HepG2 (cell line): Measurements from ENCODE around the gene PMIS2. TPM values are rescaled to one million over a fixed set of nuclear protein-coding genes. Genes with fewer than 3 reads are reported as not detected.

ENCODE experiments used
- ADNP ChIP-seq: sonication (generic); formaldehyde crosslinking; IDR thresholded peaks from 2 replicates; pipeline ENCODE4 v1.4.0; 2020; ENCODE audit warnings: missing genetic modification reagents
- ATF2 ChIP-seq: sonication (generic); formaldehyde crosslinking; IDR thresholded peaks from 2 replicates; pipeline ENCODE4 v1.4.0; 2020; ENCODE audit warnings: missing genetic modification reagents
- CAMTA2 ChIP-seq: sonication (generic); formaldehyde crosslinking; IDR thresholded peaks from 2 replicates; pipeline ENCODE4 v1.4.0; 2020; ENCODE audit warnings: mild to moderate bottlenecking, missing genetic modification reagents, borderline replicate concordance
- MTF2 ChIP-seq: sonication (generic); formaldehyde crosslinking; IDR thresholded peaks from 2 replicates; pipeline ENCODE4 v1.5.0; 2020; ENCODE audit warnings: missing genetic modification reagents, borderline replicate concordance
- MXD3 ChIP-seq: IDR thresholded peaks from 2 replicates; pipeline ENCODE4 v1.6.1; 2016; ENCODE audit warnings: mild to moderate bottlenecking, missing biosample characterization, missing genetic modification reagents
- NCOA1 ChIP-seq: sonication (generic); formaldehyde crosslinking; IDR thresholded peaks from 2 replicates; pipeline ENCODE4 v1.9.0; 2021; ENCODE audit warnings: missing genetic modification reagents
- NFE2 ChIP-seq: sonication (generic); formaldehyde crosslinking; IDR thresholded peaks from 2 replicates; pipeline ENCODE4 v1.4.0; 2020; ENCODE audit warnings: missing genetic modification reagents
- NFE2L1 ChIP-seq: sonication (generic); formaldehyde crosslinking; IDR thresholded peaks from 2 replicates; pipeline ENCODE4 v1.4.0; 2020; ENCODE audit warnings: missing genetic modification reagents, mild to moderate bottlenecking, borderline replicate concordance
- ONECUT2 ChIP-seq: sonication (generic); formaldehyde crosslinking; IDR thresholded peaks from 2 replicates; pipeline ENCODE4 v1.4.0; 2020; ENCODE audit warnings: missing genetic modification reagents
- RNF219 ChIP-seq: sonication (generic); formaldehyde crosslinking; IDR thresholded peaks from 2 replicates; pipeline ENCODE4 v1.5.0; 2020; ENCODE audit warnings: mild to moderate bottlenecking, missing genetic modification reagents
- SMC3 ChIP-seq: IDR thresholded peaks from 2 replicates; pipeline ENCODE4 v1.6.1; 2011; ENCODE audit warnings: low read length, improper control_type of control experiment
- SNAI1 ChIP-seq: sonication (generic); formaldehyde crosslinking; IDR thresholded peaks from 2 replicates; pipeline ENCODE4 v1.5.0; 2020; ENCODE audit warnings: mild to moderate bottlenecking, missing genetic modification reagents, borderline replicate concordance
- SP2 ChIP-seq: sonication (generic); formaldehyde crosslinking; IDR thresholded peaks from 2 replicates; pipeline ENCODE4 v1.5.1; 2020; ENCODE audit warnings: mild to moderate bottlenecking, missing genetic modification reagents
- STAT5B ChIP-seq: sonication (generic); formaldehyde crosslinking; IDR thresholded peaks from 2 replicates; pipeline ENCODE4 v1.4.0; 2020; ENCODE audit warnings: missing genetic modification reagents
- TEAD3 ChIP-seq: optimal IDR thresholded peaks from 2 replicates; pipeline ENCODE3; 2016; ENCODE audit warnings: borderline replicate concordance
- ZBTB39 ChIP-seq: sonication (generic); formaldehyde crosslinking; IDR thresholded peaks from 2 replicates; pipeline ENCODE4 v1.5.0; 2020; ENCODE audit warnings: missing genetic modification reagents
- ZFP36L2 ChIP-seq: sonication (generic); formaldehyde crosslinking; IDR thresholded peaks from 2 replicates; pipeline ENCODE4 v1.4.0; 2020; ENCODE audit warnings: missing genetic modification reagents
- ZFP90 ChIP-seq: sonication (generic); formaldehyde crosslinking; IDR thresholded peaks from 2 replicates; pipeline ENCODE4 v1.8.0; 2022; ENCODE audit warnings: missing genetic modification reagents, mild to moderate bottlenecking, inconsistent platforms, borderline replicate concordance
- ZNF124 ChIP-seq: sonication (generic); formaldehyde crosslinking; IDR thresholded peaks from 2 replicates; pipeline ENCODE4 v1.4.0; 2020; ENCODE audit warnings: missing genetic modification reagents
- ZNF280B ChIP-seq: sonication (generic); formaldehyde crosslinking; IDR thresholded peaks from 2 replicates; pipeline ENCODE4 v1.5.0; 2020; ENCODE audit warnings: missing genetic modification reagents, mild to moderate bottlenecking, borderline replicate concordance
- ZNF350 ChIP-seq: sonication (generic); formaldehyde crosslinking; IDR thresholded peaks from 2 replicates; pipeline ENCODE4 v1.4.0; 2020; ENCODE audit warnings: mild to moderate bottlenecking, low read depth, missing genetic modification reagents, borderline replicate concordance
- ZNF703 ChIP-seq: sonication (generic); formaldehyde crosslinking; IDR thresholded peaks from 2 replicates; pipeline ENCODE4 v1.5.1; 2020; ENCODE audit warnings: missing genetic modification reagents, mild to moderate bottlenecking, moderate library complexity, borderline replicate concordance
- ZNF879 ChIP-seq: sonication (generic); formaldehyde crosslinking; IDR thresholded peaks from 2 replicates; pipeline ENCODE4 v1.8.1; 2023; ENCODE audit warnings: missing genetic modification reagents
- polyA plus RNA-seq, 8 experiments: library from polyadenylated mRNA; depleted of rRNA in 3 of 8; stranded (reverse) in 7 of 8; unstranded in 1 of 8; fragments of >200 nt; fragmentation: Illumina TruSeq in 4 of 8; extraction: Trizol in 4 of 8; gene quantifications; 2 replicates each; pipeline versions ENCODE4 v1.2.1 to v1.2.3, GENCODE V29; 2011 to 2016; ENCODE audit warnings: low read depth in 4 of 8, missing spikeins in 1 of 8, mixed read lengths in 1 of 8; ENCODE audit not compliant: insufficient read depth in 1 of 8
- total RNA-seq, 5 experiments: library from RNA; depleted of rRNA; stranded (reverse); fragments of >200 nt; fragmentation: Illumina TruSeq; extraction: Trizol; gene quantifications; 2 replicates each; pipeline ENCODE4 v1.2.3, GENCODE V29; 2016; ENCODE audit warnings: low read depth in 1 of 5

Gene PMIS2
- total and polyA plus RNA-seq, 2 of the 13 experiments (the other 11 are each of a cell fraction or from before 2014, with no cell fraction given): not detected

GRCh38 chr19:35612559-35613321 lies 26.8 kb downstream of the PMIS2 start, which contains the start of gene HAUS5 (continued):
- TF ChIP-seq RNF219 (CRISPR knock-in tag): no peak
- TF ChIP-seq ZNF703 (CRISPR knock-in tag): no peak
- TF ChIP-seq ZNF879 (CRISPR knock-in tag): no peak
- no peak for TF ChIP-seq SNAI1
- peak; percentile 99 for TF ChIP-seq ATF2 (CRISPR knock-in tag)
- peak; percentile 74; the same call in 1 of the 2 replicates for TF ChIP-seq ZFP90
- TF ChIP-seq SP2: peak; percentile 38; the same call in 1 of the 2 replicates
- TF ChIP-seq ADNP: no peak
- peak; percentile 58; the same call in 1 of the 2 replicates for TF ChIP-seq ZNF350 (CRISPR knock-in tag)
- peak; percentile 82; the same call in 1 of the 2 replicates for TF ChIP-seq ZNF124
- TF ChIP-seq ZNF280B (CRISPR knock-in tag): no peak
- peak; percentile 60; the same call in 1 of the 2 replicates for TF ChIP-seq MTF2
- TF ChIP-seq NFE2 (CRISPR knock-in tag): no peak
- TF ChIP-seq MXD3 (CRISPR knock-in tag): 0 out of 2 replicates have a peak, but pooled peaks have one; percentile 46
- no peak for TF ChIP-seq SMC3
- no peak for TF ChIP-seq NFE2L1 (CRISPR knock-in tag)
- TF ChIP-seq ZFP36L2 (CRISPR knock-in tag): no peak
- no peak; the same call in 1 of the 2 replicates for TF ChIP-seq CAMTA2
- no peak for TF ChIP-seq ONECUT2 (CRISPR knock-in tag)
- TF ChIP-seq ZBTB39 (CRISPR knock-in tag): no peak
- TF ChIP-seq STAT5B (CRISPR knock-in tag): no peak
- peak; percentile 58 for TF ChIP-seq TEAD3 (CRISPR knock-in tag)
- TF ChIP-seq NCOA1 (CRISPR knock-in tag): no peak; the same call in 1 of the 2 replicates
